IMR-90 (cell line): ENCODE data around the gene GGTLC1. TPM values are rescaled to one million over a fixed set of nuclear protein-coding genes. Genes with fewer than 3 reads are reported as not detected.

Experiments used
- ATAC-seq: fragments of 200-7000 bp; cut with Tn5 transposase; 2 replicates; pipeline ENCODE4 v1.9.1; 2020; ENCODE audit warnings: low read depth, mild to moderate bottlenecking, moderate library complexity
- BruUV-seq: library from RNA; stranded (reverse); fragments of 400-500 nt; replicated peaks from 2 replicates; lab custom pipeline; 2021; lab: Mats Ljungman, UMichigan
- CTCF ChIA-PET: fragments of 300-600 bp; formaldehyde crosslinking; extraction: SDS; loops from one replicate; lab custom pipeline; 2021; ENCODE audit warnings: antibody characterized with exemption; lab: Yijun Ruan, JAX
- POLR2A ChIA-PET: fragments of 300-600 bp; sonication (Branson Sonifier 250); formaldehyde crosslinking; loops from one replicate; lab custom pipeline; 2022; ENCODE audit warnings: antibody characterized with exemption; ENCODE audit not compliant: unreplicated experiment; lab: Charles Lee
- DNase-seq: peaks from one replicate; pipeline ENCODE4 v3.0.0; 2013
- H2AFZ ChIP-seq: replicated peaks from 2 replicates; pipeline ENCODE3; 2013; ENCODE audit warnings: low read length, mild to moderate bottlenecking; ENCODE audit not compliant: poor library complexity
- H2AK5ac ChIP-seq: 2 replicates; pipeline ENCODE4 v1.6.1; 2013; ENCODE audit warnings: low read depth, low read length, inconsistent platforms
- H2AK9ac ChIP-seq: replicated peaks from 2 replicates; pipeline ENCODE3; 2013; ENCODE audit warnings: mild to moderate bottlenecking, low read depth, low read length, moderate library complexity; ENCODE audit not compliant: poor library complexity
- H2BK120ac ChIP-seq: 2 replicates; pipeline ENCODE4 v1.6.1; 2013; ENCODE audit warnings: low read depth, low read length, inconsistent platforms
- H2BK15ac ChIP-seq: 3 replicates; pipeline ENCODE4 v1.6.1; 2013; ENCODE audit warnings: low read depth, low read length, inconsistent platforms
- H2BK20ac ChIP-seq: 2 replicates; pipeline ENCODE4 v1.6.1; 2013; ENCODE audit warnings: low read depth, mild to moderate bottlenecking, inconsistent platforms, low read length, moderate library complexity
- H2BK5ac ChIP-seq: 2 replicates; pipeline ENCODE4 v1.6.1; 2013; ENCODE audit warnings: mild to moderate bottlenecking, low read depth, low read length, inconsistent platforms; ENCODE audit not compliant: poor library complexity, severe bottlenecking
- H3K14ac ChIP-seq: replicated peaks from 2 replicates; pipeline ENCODE4 v1.6.1; 2013; ENCODE audit warnings: low read depth, low read length, inconsistent platforms
- H3K18ac ChIP-seq: 2 replicates; pipeline ENCODE4 v1.6.1; 2013; ENCODE audit warnings: low read depth, low read length, control low read depth
- H3K23ac ChIP-seq: 2 replicates; pipeline ENCODE4 v1.6.1; 2013; ENCODE audit warnings: low read depth, low read length, inconsistent platforms
- H3K27ac ChIP-seq: 2 replicates; pipeline ENCODE4 v1.5.1; 2013; ENCODE audit warnings: mild to moderate bottlenecking, control low read depth, low read length; ENCODE audit not compliant: insufficient read depth
- H3K27me3 ChIP-seq: 2 replicates; pipeline ENCODE4 v1.6.1; 2013; ENCODE audit warnings: low read length; ENCODE audit not compliant: control insufficient read depth, insufficient read depth
- H3K36me3 ChIP-seq: 2 replicates; pipeline ENCODE4 v1.6.1; 2013; ENCODE audit warnings: low read length, mixed read lengths; ENCODE audit not compliant: control insufficient read depth, insufficient read depth
- H3K4ac ChIP-seq: 2 replicates; pipeline ENCODE4 v1.6.1; 2013; ENCODE audit warnings: low read depth, low read length, inconsistent platforms
- H3K4me1 ChIP-seq: 2 replicates; pipeline ENCODE4 v1.6.1; 2013; ENCODE audit warnings: low read length, mixed read lengths; ENCODE audit not compliant: control insufficient read depth, insufficient read depth
- H3K4me2 ChIP-seq: 2 replicates; pipeline ENCODE4 v1.6.1; 2013; ENCODE audit warnings: low read depth, mild to moderate bottlenecking, control low read depth, low read length, moderate library complexity
- H3K4me3 ChIP-seq: 2 replicates; pipeline ENCODE4 v1.5.1; 2013; ENCODE audit warnings: low read depth, mild to moderate bottlenecking, control low read depth, low read length, moderate library complexity; ENCODE audit not compliant: insufficient read depth
- H3K56ac ChIP-seq: 2 replicates; pipeline ENCODE4 v1.6.1; 2013; ENCODE audit warnings: low read length, inconsistent platforms; ENCODE audit not compliant: insufficient read depth; ENCODE audit errors: extremely low read depth
- H3K79me1 ChIP-seq, 2 experiments: 2 replicates each; pipeline ENCODE4 v1.6.1; 2013; ENCODE audit warnings: low read length in 2 of 2, inconsistent platforms in 1 of 2, low read depth in 1 of 2
- H3K9ac ChIP-seq: 2 replicates; pipeline ENCODE4 v1.6.1; 2013; ENCODE audit warnings: low read depth, low read length, control low read depth
- H3K9me1 ChIP-seq: 2 replicates; pipeline ENCODE4 v1.6.1; 2013; ENCODE audit warnings: low read length, inconsistent platforms; ENCODE audit not compliant: insufficient read depth
- H3K9me3 ChIP-seq: 2 replicates; pipeline ENCODE4 v1.6.1; 2013; ENCODE audit warnings: low read length; ENCODE audit not compliant: control insufficient read depth, insufficient read depth
- H4K20me1 ChIP-seq: 2 replicates; pipeline ENCODE4 v1.6.1; 2013; ENCODE audit warnings: low read length, inconsistent platforms; ENCODE audit not compliant: insufficient read depth
- H4K5ac ChIP-seq: 2 replicates; pipeline ENCODE4 v1.6.1; 2013; ENCODE audit warnings: mild to moderate bottlenecking, low read depth, low read length, control low read depth
- H4K8ac ChIP-seq, 2 experiments: 2 replicates each; pipeline ENCODE4 v1.6.1; 2013; ENCODE audit warnings: low read depth in 2 of 2, low read length in 2 of 2, control low read depth in 1 of 2, inconsistent platforms in 1 of 2
- H4K91ac ChIP-seq: 2 replicates; pipeline ENCODE4 v1.6.1; 2013; ENCODE audit warnings: low read depth, low read length, inconsistent platforms; ENCODE audit not compliant: insufficient read depth
- BHLHE40 ChIP-seq: fragments of 150-350 bp; IDR thresholded peaks from 2 replicates; pipeline ENCODE4 v1.6.1; 2016; ENCODE audit warnings: mild to moderate bottlenecking, low read depth, low read length
- CEBPB ChIP-seq: IDR thresholded peaks from 2 replicates; pipeline ENCODE4 v1.6.1; 2012; ENCODE audit warnings: low read depth, low read length, improper control_type of control experiment
- CHD1 ChIP-seq: IDR thresholded peaks from 2 replicates; pipeline ENCODE4 v1.6.1; 2012; ENCODE audit warnings: low read depth, low read length, improper control_type of control experiment
- ELK1 ChIP-seq: fragments of 150-350 bp; IDR thresholded peaks from 2 replicates; pipeline ENCODE4 v1.6.1; 2016; ENCODE audit warnings: low read depth, mild to moderate bottlenecking, low read length, moderate library complexity, borderline replicate concordance
- FOS ChIP-seq: fragments of 150-350 bp; IDR thresholded peaks from 2 replicates; pipeline ENCODE4 v1.6.1; 2016; ENCODE audit warnings: low read depth, low read length
- MAFK ChIP-seq: IDR thresholded peaks from 2 replicates; pipeline ENCODE4 v1.6.1; 2012; ENCODE audit warnings: low read depth, low read length, improper control_type of control experiment
- MAZ ChIP-seq: IDR thresholded peaks from 2 replicates; pipeline ENCODE4 v1.6.1; 2012; ENCODE audit warnings: low read depth, mild to moderate bottlenecking, low read length, improper control_type of control experiment, moderate library complexity, borderline replicate concordance
- MXI1 ChIP-seq: IDR thresholded peaks from 2 replicates; pipeline ENCODE4 v1.6.1; 2012; ENCODE audit warnings: low read depth, mild to moderate bottlenecking, low read length, moderate library complexity, borderline replicate concordance
- NFE2L2 ChIP-seq: fragments of 150-350 bp; IDR thresholded peaks from 2 replicates; pipeline ENCODE4 v1.6.1; 2016; ENCODE audit warnings: low read depth, mild to moderate bottlenecking, low read length
- POLR2A ChIP-seq: IDR thresholded peaks from 2 replicates; pipeline ENCODE4 v1.6.1; 2012; ENCODE audit warnings: mild to moderate bottlenecking, low read depth, low read length
- RAD21 ChIP-seq: IDR thresholded peaks from 2 replicates; pipeline ENCODE4 v1.6.1; 2012; ENCODE audit warnings: low read length, improper control_type of control experiment
- RCOR1 ChIP-seq: IDR thresholded peaks from 2 replicates; pipeline ENCODE4 v1.6.1; 2012; ENCODE audit warnings: mild to moderate bottlenecking, low read length, improper control_type of control experiment; ENCODE audit not compliant: insufficient replicate concordance
- RFX5 ChIP-seq: IDR thresholded peaks from 2 replicates; pipeline ENCODE4 v1.8.0; 2012; ENCODE audit warnings: low read depth, mild to moderate bottlenecking, low read length, moderate library complexity
- SMC3 ChIP-seq: fragments of 150-350 bp; IDR thresholded peaks from 2 replicates; pipeline ENCODE4 v1.6.1; 2016; ENCODE audit warnings: low read depth, mild to moderate bottlenecking, antibody characterized with exemption, low read length, moderate library complexity
- USF2 ChIP-seq: fragments of 150-350 bp; IDR thresholded peaks from 2 replicates; pipeline ENCODE4 v1.6.1; 2017; ENCODE audit warnings: mild to moderate bottlenecking, antibody characterized with exemption, low read length, low read depth
- WGBS, 2 experiments: methylation state at CpG; one replicate each; pipeline versions ENCODE4 v1.1.5 to v1.1.7; 2013; ENCODE audit warnings: missing lambda C conversion rate in 2 of 2; ENCODE audit not compliant: insufficient read length in 1 of 2; ENCODE audit errors: extremely low coverage in 2 of 2; 5-methylcytosine and 5-hydroxymethylcytosine counted together
- dilution Hi-C: fragments of 300-500 bp; cut with HindIII; formaldehyde crosslinking; loops from one replicate; pipeline ENCODE4 v1.14.3; 2018; ENCODE audit warnings: low sequenced_read_pairs; ENCODE audit not compliant: unreplicated experiment
- in situ Hi-C: fragments of 300-500 bp; cut with MboI; formaldehyde crosslinking; loops from 3 replicates; pipeline ENCODE4 v1.14.3; 2019; ENCODE audit warnings: low sequenced_read_pairs, inconsistent platforms, mixed read lengths
- intact Hi-C: fragments of 100-400 bp; cut with micrococcal nuclease; formaldehyde crosslinking; loops from 2 replicates; pipeline ENCODE4 v1.10.0; 2022
- polyA plus RNA-seq, 3 experiments: library from polyadenylated mRNA; depleted of rRNA; stranded (reverse); fragments of >200 nt; gene quantifications; 2 replicates each; pipeline ENCODE4 v1.2.3, GENCODE V29; 2012; ENCODE audit warnings: low replicate concordance in 1 of 3
- total RNA-seq: library from RNA; depleted of rRNA; stranded (reverse); fragments of >200 nt; gene quantifications from 2 replicates; pipeline ENCODE4 v1.2.3, GENCODE V29; 2012
- TF ChIP-seq, protein P1 (sequence below): conservative IDR thresholded peaks from 2 replicates; pipeline ENCODE4 v1.5.1; 2012; ENCODE audit warnings: mild to moderate bottlenecking, low read depth, low read length, improper control_type of control experiment

The GGTLC1 gene
- total and polyA plus RNA-seq, 2 of the 4 experiments (the other 2 are of a cell fraction): not detected

GRCh38 chr20:24034820-24035219 lies 46.2 kb upstream of the GGTLC1 start:
- H2AK9ac ChIP-seq: no peak overlapping the region
- no peak overlapping the region for H3K9ac ChIP-seq
- POLR2A ChIA-PET: no interaction called here
- TF ChIP-seq RCOR1 (no peak), CEBPB (no peak), NFE2L2 (no peak), USF2 (no peak), MAFK (no peak), RFX5 (no peak), RAD21 (no peak), POLR2A (no peak), BHLHE40 (no peak), CHD1 (no peak), MXI1 (no peak), MAZ (no peak), ELK1 (no peak), SMC3 (no peak), FOS (no peak)
- TF ChIP-seq, protein P1, sequence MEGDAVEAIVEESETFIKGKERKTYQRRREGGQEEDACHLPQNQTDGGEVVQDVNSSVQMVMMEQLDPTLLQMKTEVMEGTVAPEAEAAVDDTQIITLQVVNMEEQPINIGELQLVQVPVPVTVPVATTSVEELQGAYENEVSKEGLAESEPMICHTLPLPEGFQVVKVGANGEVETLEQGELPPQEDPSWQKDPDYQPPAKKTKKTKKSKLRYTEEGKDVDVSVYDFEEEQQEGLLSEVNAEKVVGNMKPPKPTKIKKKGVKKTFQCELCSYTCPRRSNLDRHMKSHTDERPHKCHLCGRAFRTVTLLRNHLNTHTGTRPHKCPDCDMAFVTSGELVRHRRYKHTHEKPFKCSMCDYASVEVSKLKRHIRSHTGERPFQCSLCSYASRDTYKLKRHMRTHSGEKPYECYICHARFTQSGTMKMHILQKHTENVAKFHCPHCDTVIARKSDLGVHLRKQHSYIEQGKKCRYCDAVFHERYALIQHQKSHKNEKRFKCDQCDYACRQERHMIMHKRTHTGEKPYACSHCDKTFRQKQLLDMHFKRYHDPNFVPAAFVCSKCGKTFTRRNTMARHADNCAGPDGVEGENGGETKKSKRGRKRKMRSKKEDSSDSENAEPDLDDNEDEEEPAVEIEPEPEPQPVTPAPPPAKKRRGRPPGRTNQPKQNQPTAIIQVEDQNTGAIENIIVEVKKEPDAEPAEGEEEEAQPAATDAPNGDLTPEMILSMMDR: no peak
- no peaks in the 10 kb centered on the region for H3K9me3 ChIP-seq
- no peak overlapping the region for H3K4me3 ChIP-seq
- BruUV-seq: no TSS peak
- dilution Hi-C loops (no loop called here), in situ Hi-C loops (no loop called here), intact Hi-C loops (no loop called here)
- H4K8ac ChIP-seq: no peak overlapping the region
- no peaks in the 10 kb centered on the region for H3K27me3 ChIP-seq
- H2BK120ac ChIP-seq: no peak overlapping the region
- H4K91ac ChIP-seq: no peak overlapping the region
- no peak overlapping the region for H2BK5ac ChIP-seq
- H3K27ac ChIP-seq: no peak overlapping the region
- H3K4ac ChIP-seq: no peak overlapping the region
- H3K14ac ChIP-seq: no peak overlapping the region
- H3K23ac ChIP-seq: no peak overlapping the region
- no peak overlapping the region for H2AK5ac ChIP-seq
- H2AFZ ChIP-seq: no peak overlapping the region
- no peak for DNase-seq
- no peak overlapping the region for H3K56ac ChIP-seq
- H2BK15ac ChIP-seq: no peak overlapping the region
- no peaks in the 10 kb centered on the region for H3K36me3 ChIP-seq
- ATAC-seq: no peak
- no peaks in the 10 kb centered on the region for H3K4me1 ChIP-seq
- WGBS, 2 experiments: 40% methylated on average over 2 of the region's 2 CpGs; no CpG with 5 or more reads in 1 of the 2 experiments
- no peaks in the 10 kb centered on the region for H4K20me1 ChIP-seq
- no peak overlapping the region for H2BK20ac ChIP-seq
- H3K9me1 ChIP-seq: no peaks in the 10 kb centered on the region
- CTCF ChIA-PET: no interaction called here
- no peak overlapping the region for H3K18ac ChIP-seq
- no peaks in the 10 kb centered on the region for H3K79me1 ChIP-seq
- no peak overlapping the region for H4K5ac ChIP-seq
- H3K4me2 ChIP-seq: no peak overlapping the region
